ENCODE measurements around the gene DVL2.

DVL2 gene

DNA sequence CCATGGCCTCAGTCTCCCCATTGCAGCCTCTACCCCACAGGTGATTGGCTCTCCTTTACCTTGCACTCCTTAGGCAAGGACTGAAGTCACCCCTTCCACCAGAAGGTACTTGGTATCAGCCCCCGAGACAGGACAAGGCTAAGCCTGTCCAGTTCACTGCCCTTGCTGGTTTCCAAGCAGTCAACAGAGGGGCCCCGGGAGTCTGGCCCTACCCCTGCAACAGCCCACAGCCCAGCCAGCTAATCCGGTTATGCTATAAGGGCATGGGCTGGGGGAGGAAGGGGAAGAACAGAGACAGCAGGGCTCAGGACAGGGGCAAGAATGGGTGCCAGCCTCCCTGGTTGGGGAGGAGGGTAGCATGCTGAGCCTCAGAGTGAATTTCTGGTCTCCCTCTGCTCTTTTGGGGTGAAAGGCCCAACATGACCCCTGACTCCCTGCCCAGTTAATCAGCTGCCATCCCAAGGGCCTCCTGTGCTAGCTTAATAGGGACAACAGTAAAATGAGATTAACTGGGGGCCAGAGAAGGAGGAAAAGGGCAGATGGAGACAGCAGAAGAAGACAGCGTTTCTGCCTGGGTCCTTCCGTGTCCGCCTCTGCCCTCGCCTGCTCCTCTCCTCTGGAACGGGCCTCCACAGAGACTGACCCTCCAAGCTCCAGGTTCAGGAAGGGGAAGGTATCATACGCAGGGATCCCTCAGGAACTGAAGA is 25.4 kb downstream of the DVL2 start:
- no peak for DNase-seq (ENCODE audit: low spot score)
- TF ChIP-seq CTCF (IDR thresholded peaks at IDR 0.05; ENCODE audit: extremely low read depth, missing control alignments), result no peak

- DNase-seq (ENCODE audit: low spot score), result no peak
- TF ChIP-seq CTCF (IDR thresholded peaks at IDR 0.05; ENCODE audit: extremely low read depth, missing control alignments), result no peak
Observed at GRCh38 chr17:7208027-7208571, 26.2 kb downstream of the DVL2 start.

- no peak for TF ChIP-seq CTCF (IDR thresholded peaks at IDR 0.05; ENCODE audit: extremely low read depth, missing control alignments)
- DNase-seq (ENCODE audit: low spot score), result no peak
Observed at GRCh38 chr17:7207120-7208001, 27.0 kb downstream of the DVL2 start.

GRCh38 chr17:7205561-7205960 is 28.8 kb downstream of the DVL2 start:
- DNase-seq (ENCODE audit: low spot score), result no peak
- no peak for TF ChIP-seq CTCF (IDR thresholded peaks at IDR 0.05; ENCODE audit: extremely low read depth, missing control alignments)

- DNase-seq (ENCODE audit: low spot score), result peak; percentile 98
- no peak for TF ChIP-seq CTCF (IDR thresholded peaks at IDR 0.05; ENCODE audit: extremely low read depth, missing control alignments)
Observed at GRCh38 chr17:7204828-7205461, 29.4 kb downstream of the DVL2 start.

GRCh38 chr17:7204336-7204735 is 30.0 kb downstream of the DVL2 start:
- DNase-seq (ENCODE audit: low spot score), result no peak
- TF ChIP-seq CTCF (IDR thresholded peaks at IDR 0.05; ENCODE audit: extremely low read depth, missing control alignments), result no peak

Data from GM20000 (cell line).